ENCODE data around the gene SLC7A10.
"Not testable (repeated sequence)": the region's sequence is repeated elsewhere in the genome, so short reads cannot be mapped to it uniquely, and the experiment has no call there.

The SLC7A10 gene

GRCh38 chr19:33227870-33228599 lies 2.4 kb upstream of the SLC7A10 start:
- H3K4me3 ChIP-seq (ENCODE audit: low read depth, low read length), result no peak overlapping the region
- in situ Hi-C loops (cut with HindIII; ENCODE audit: low sequenced_read_pairs), result no loop called here
- no peak for DNase-seq (ENCODE audit: low read depth, low spot score)
- TF ChIP-seq CTCF (IDR thresholded peaks at IDR 0.05; ENCODE audit: low read depth, low read length), result no peak

GRCh38 chr19:33227242-33227650 lies 1.6 kb upstream of the SLC7A10 start:
- in situ Hi-C loops (cut with HindIII; ENCODE audit: low sequenced_read_pairs), result no loop called here
- no peak for TF ChIP-seq CTCF (IDR thresholded peaks at IDR 0.05; ENCODE audit: low read depth, low read length)
- DNase-seq (ENCODE audit: low read depth, low spot score), result no peak
- no peak overlapping the region for H3K4me3 ChIP-seq (ENCODE audit: low read depth, low read length)

- no peak for DNase-seq (ENCODE audit: low read depth, low spot score)
- H3K4me3 ChIP-seq (ENCODE audit: low read depth, low read length), result no peak overlapping the region
- TF ChIP-seq CTCF (IDR thresholded peaks at IDR 0.05; ENCODE audit: low read depth, low read length), result no peak
- in situ Hi-C loops (cut with HindIII; ENCODE audit: low sequenced_read_pairs), result no loop called here
Observed at GRCh38 chr19:33226550-33227241, 1.0 kb upstream of the SLC7A10 start.

GRCh38 chr19:33224694-33225457 lies 774 bp downstream of the SLC7A10 start:
- H3K4me3 ChIP-seq (ENCODE audit: low read depth, low read length), result no peak overlapping the region
- in situ Hi-C loops (cut with HindIII; ENCODE audit: low sequenced_read_pairs), result no loop called here
- no peak for TF ChIP-seq CTCF (IDR thresholded peaks at IDR 0.05; ENCODE audit: low read depth, low read length)
- DNase-seq (ENCODE audit: low read depth, low spot score), result no peak

- in situ Hi-C loops (cut with HindIII; ENCODE audit: low sequenced_read_pairs); DNase-seq (ENCODE audit: low read depth, low spot score); H3K4me3 ChIP-seq (ENCODE audit: low read depth, low read length): not testable (repeated sequence)
Observed at GRCh38 chr19:33222255-33222654, 3.4 kb downstream of the SLC7A10 start.

GRCh38 chr19:33221638-33222037 lies 4.0 kb downstream of the SLC7A10 start:
- no peak for TF ChIP-seq CTCF (IDR thresholded peaks at IDR 0.05; ENCODE audit: low read depth, low read length)
- peak; percentile 14 for DNase-seq (ENCODE audit: low read depth, low spot score)
- in situ Hi-C loops (cut with HindIII; ENCODE audit: low sequenced_read_pairs), result no loop called here
- no peak overlapping the region for H3K4me3 ChIP-seq (ENCODE audit: low read depth, low read length)

Measured in astrocyte of the spinal cord (primary cell).